HS-5 (cell line): ENCODE data around the gene ADAMTSL3.

Experiments used
- DNase-seq: peaks from one replicate; pipeline ENCODE4 v3.0.0-alpha.2; 2012; ENCODE audit warnings: low read depth

The ADAMTSL3 gene

DNA sequence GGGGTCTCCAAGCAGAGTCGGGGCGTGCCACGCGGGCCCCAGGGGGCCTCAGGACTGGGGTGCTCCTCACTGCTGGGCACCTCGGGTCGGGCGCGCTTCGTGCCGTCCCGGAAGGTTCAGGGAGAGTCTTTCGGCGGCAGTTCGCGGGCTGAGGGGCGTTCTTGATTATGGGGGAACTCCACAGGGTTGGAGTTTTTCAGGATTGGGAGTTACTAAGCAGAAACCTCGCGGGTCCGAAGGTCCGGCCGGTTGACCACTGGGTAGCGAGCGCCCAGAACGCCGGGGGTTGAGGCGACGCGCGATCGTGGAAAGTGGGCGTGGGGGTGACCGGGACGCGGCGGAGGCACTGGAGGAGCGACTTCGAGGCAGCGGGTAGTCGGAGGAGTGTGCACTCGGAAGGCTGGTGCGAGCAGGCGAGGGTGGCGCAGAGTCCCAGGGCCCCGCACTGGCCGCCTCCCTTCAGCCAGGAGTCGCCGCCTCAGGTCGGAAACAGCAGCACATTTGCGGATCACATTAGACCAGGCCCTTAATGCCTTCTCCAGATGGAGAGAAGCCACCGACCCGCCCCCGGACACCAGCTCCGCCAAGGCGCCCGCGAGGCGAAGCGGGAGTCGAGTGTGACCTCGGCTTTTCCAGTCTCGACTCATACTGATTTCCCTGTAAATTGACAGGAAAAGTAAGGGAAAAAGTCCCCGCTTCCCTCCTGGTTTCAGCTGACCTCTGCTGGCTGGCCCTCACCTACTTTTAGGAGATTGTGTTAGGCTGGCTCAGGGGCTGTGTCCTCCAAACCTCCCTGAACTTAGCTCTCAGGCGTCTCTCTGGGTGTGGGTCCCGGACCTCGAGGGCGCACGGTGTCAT is 685 bp downstream of the ADAMTSL3 start:
- DNase-seq: no peak

DNA sequence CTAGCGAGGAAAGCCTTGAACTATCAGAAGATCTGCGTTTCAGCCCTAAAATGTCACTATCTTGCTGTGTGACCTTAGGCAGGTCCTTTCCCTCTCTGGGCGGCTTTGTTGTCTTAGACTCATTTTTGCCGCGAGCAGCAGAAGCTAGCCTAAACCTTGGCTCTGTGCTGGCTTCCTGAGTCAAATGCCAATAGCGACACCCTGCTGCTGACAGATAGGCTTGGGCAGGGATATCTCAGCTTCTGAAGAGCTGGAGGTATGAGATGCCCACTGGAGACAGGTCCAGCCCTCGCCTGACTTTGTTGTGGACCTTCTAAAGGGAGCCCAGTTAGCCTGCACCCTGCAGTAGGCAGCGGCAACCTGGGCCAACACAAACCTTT is 1.3 kb downstream of the ADAMTSL3 start:
- no peak for DNase-seq

DNA sequence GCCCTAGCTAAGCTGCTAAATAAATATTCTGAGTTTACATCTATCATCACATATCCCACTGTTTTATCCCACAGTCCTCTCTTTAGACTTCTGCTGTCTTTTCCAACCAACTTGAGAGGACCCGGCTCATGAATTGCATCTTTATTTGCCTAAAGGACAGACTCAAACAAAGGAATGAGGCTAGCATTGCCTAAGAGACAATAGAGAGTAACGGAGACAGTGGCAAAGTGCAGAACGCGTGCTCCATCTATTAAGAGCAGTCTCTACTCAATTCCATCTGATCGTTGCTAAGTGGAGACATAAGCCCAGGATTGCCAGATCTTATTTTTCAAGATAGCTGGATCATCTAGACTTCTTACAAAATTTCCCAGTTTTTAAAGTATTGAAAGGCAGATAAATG is 2.3 kb downstream of the ADAMTSL3 start:
- no peak for DNase-seq

DNA sequence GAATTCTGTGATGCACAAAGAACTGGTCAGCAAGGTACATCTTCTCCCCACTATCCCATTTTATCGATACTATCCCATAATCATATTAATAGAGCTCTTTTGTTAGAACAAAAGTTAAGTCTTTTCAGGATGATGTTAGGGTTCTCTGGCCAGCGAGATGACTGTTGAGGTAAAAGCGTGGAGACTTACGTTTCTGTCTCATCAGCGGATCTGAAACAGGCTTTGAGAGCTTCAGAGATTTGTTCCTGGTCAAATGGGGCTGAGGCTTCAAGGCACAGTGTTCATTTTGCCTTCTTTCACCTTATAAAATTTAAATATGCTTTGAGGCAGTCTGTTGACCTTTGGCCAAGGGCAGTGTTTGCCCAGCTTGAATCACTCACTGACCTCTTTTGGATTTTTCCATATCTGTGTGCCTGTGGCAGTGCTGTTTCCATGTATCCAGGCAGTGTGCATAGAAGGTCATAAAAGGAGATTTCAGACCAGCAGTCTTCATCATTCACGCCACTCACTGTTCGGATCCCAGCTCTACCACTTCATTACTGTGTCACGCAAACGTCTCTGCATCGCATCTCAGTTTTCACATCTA is 3.1 kb downstream of the ADAMTSL3 start:
- no peak for DNase-seq

DNA sequence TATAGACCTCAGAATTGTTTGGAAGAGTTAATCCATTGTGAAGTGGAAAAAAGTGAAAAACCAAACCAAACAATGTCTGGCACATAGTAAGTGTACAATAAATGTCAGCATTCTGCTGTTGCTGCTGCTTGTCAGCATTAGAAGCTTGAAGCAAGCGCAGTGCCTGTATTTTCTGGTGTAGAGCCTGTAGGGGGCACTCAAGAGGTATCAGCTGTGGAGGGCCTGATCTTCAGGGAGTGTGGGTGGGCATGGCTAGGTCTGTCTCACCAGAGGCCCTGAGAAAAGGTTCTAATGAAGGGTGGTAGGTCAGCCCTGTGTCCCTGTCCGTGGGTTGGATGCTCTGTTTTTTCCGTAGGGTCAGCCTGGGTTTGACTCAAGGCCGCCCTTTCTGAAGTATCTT is 3.6 kb downstream of the ADAMTSL3 start:
- no peak for DNase-seq

DNA sequence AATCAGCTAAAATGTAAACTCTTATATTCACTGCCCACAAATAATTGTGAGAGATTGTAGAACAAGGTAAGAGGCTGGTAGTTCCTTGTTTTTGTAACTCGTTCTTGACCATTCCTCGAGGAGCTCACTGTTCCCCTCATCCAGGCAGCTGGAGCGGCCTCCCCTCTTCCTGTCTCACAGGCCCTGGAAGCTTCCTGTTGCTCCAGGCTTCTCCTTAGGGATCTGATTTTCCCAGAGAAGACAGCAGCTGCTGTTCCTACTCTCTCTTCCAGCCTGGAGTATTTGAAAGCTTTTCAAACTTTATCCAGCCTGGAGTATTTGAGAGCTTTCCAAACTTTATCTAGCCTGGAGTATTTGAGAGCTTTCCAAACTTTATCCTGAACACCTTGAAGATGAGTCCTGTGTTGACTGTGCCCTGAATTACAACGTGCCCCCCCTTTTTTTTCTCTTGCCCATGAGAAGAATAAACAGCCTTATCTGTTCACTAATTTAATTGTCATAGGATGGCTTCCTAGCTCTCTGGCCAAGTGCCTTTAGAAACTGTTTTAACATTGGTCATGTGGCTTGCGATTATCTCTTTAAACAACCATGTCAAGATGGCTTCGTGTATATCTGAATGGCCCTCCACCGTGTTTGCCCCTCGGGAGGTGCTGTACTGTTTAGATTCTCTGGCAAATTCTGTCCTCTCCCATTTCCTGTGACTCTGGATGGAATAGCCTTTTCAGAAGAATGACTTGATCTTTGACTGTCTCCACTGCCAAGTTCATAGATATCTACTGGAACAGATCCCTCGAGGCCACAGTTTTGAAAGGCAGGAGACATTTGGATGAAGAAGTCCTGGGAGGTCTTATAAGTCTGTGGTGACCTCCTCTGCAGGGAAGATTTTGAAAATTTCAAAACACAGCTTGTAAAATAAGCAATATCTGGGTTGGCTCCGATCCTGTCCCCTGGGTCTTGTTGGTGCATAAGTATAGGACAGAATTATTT is 4.8 kb downstream of the ADAMTSL3 start:
- no peak for DNase-seq

DNA sequence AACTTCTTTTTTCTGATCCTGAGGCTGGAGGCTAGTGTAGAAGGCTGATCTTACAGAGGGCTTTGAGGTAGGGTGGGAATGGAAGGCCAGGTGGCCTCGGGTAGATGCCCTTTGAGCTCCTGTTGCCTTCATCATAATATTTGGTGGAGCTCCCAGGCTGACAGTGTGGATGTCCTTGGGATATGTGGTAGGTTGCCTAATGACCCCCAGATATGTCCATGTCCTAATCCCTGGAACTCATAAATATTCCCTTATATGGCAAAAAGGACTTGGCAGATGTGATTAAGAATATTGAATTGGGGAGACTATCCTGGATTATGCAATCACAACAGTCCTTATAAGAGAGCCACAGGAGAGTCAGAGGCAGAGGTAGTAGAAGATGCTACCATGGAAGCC is 5.5 kb downstream of the ADAMTSL3 start:
- no peak for DNase-seq

DNA sequence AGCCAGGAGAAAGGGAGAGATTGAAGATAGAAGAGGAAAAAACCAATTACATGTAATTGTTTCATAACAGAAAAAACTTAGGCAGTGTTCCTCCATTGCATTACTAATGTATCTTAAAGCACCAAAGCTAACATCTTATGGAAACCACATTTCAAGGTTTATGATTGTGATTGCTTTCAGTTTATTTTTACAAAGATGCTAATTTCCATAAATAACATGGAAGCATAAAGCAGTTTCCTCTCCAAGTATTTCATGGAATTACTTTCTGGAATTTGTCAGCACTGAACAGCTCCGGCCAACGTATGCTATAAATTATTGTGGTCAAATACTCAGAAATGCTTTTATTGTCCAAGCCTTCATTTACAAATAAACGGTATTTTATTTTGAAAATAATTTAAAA is 11.6 kb downstream of the ADAMTSL3 start:
- no peak for DNase-seq

DNA sequence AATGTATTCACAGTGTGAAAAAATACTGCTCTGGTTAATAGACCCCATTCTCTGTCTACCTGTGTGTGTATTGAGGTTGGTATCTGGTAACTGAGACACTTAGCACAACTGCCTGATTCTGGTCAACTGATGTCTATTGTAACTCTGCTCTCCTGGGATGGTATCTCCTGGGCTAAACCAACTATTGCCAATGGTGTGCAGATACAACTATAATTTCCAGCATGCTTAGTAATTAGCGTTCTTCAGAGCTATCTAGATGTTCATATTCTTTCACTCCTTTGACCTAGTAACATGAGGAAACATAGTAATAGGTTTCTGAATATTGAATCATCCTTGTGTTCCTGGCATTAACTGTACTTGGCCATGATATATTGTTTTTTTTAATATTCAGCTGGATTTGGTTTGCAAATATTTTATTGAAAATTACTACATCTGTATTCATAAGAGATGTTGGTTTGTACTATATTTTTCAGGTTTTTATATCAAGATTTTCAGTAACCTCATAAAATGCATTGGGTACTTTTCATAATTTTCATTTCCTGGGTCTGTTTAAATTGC is 16.8 kb downstream of the ADAMTSL3 start:
- DNase-seq: no peak

DNA sequence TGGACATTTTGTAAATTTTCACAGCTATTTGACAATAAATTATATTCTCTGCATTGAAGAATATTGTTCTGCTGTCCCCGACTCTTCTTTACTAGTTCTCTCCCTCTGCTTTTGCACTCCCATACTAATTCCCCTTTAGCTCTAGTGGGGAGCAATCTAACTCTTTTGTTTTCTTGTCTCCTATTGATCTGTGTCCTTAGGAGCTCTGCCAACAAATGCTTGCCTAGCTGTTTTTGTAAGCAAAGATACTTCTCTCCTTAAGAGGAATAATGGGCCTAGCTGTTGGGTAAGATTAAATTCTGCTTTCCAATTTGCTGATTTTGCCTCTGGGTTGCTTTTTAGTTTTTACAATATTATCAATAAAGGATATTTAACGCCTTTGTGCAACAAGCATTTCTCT is 17.7 kb downstream of the ADAMTSL3 start:
- no peak for DNase-seq

DNA sequence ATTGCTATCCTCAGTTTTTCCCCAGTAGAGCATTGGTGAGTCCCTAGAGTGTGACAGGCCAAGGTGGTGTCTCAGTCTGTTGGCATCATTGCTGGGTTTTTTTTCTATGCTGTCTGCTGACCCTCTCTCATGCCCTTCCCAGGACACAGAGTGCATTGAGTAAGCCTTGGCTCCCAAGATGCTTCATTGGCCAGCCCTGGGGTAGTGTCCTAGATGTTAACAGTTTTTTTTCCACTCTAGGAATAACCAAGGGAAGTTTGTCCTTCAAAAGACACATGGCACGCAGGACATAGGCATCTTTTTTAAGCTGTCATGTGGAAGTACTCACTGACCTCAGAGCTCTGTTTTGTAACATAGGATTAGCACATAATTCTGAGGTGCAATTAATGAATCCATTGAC is 19.5 kb downstream of the ADAMTSL3 start:
- DNase-seq: no peak

DNA sequence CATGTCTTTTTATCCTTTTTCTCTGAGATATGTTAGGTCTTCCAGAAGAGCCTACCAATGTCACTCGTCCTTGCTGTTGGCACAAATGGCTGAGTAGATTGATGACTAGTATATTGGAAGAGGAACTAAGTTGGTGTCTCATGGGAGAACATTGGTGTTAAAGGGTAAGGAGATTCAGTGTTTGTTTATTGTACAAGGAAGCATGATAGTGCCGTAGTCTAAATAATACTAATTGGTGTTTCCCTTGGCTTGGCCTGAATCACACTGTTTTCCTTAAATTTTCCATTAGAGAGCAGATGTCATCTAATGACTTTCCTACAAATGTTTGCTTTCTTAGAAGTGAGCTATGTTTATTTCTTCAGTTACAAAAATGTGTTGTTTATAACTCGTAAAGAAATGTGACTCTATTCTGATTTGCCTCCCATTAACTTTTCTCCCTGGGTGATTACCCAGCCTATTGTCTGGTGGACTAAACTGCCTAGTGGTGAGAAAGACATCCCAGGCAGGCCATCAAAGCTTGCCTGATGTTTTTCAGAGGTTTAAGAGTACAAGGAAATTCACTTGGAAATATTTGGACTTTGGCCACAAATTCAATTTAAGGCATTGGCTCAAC is 28.7 kb downstream of the ADAMTSL3 start:
- DNase-seq: no peak

DNA sequence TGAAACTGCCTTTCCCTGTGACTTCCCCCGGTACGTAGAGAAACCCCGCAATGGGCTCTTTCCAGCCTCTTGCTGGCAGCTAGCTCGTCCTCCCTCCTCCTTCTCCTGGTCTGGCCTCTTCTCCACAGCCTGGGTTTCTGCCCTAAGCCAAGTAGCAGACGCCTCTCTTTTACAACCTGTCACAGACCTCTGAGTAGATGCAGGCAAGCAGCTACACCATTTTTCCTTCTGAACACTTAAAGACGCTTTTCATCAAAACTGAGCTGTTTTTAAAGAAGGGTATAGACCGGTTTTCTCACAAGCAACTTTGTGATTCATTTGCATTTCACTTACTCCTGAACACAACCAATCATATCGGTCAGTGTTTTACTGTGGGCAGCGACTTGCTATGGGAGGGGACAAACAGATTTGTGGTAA is 32.0 kb downstream of the ADAMTSL3 start:
- DNase-seq: no peak

DNA sequence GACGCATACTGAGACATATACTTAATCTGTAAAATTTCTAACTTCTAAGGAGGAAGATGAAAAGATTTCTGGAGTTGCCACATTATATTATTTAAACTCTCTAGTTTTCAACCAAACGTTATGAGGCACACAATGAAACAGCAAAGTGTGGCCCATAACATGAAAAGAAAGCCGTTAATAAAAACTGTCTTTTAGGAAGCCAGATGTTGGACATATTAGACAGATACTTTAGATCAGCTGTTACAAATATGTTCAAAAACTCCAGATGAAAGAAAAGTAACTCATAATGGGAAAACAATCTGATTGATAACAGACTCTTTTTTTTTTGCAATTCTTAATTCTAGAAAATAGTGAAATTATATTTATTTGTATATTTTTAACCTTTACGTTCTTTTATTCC is 34.3 kb downstream of the ADAMTSL3 start:
- no peak for DNase-seq

DNA sequence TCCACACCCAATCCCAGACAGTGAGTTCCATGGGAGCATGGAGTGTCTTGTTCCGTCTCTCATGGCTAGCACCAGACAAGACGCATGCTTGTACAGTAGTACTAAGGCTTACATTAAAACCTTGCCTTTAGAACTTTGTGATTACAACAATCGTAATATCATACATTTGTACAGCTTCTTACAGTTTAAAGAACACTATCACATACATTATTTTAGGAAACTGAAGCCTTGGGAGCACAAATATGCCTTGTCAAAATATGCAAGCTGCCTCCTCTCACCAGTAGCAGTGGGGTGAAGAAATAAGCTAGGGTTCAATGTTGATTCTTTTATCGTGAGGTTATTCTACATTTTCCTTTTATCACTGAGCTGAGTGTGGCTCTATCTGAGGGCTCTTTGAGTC is 36.8 kb downstream of the ADAMTSL3 start:
- DNase-seq: no peak

DNA sequence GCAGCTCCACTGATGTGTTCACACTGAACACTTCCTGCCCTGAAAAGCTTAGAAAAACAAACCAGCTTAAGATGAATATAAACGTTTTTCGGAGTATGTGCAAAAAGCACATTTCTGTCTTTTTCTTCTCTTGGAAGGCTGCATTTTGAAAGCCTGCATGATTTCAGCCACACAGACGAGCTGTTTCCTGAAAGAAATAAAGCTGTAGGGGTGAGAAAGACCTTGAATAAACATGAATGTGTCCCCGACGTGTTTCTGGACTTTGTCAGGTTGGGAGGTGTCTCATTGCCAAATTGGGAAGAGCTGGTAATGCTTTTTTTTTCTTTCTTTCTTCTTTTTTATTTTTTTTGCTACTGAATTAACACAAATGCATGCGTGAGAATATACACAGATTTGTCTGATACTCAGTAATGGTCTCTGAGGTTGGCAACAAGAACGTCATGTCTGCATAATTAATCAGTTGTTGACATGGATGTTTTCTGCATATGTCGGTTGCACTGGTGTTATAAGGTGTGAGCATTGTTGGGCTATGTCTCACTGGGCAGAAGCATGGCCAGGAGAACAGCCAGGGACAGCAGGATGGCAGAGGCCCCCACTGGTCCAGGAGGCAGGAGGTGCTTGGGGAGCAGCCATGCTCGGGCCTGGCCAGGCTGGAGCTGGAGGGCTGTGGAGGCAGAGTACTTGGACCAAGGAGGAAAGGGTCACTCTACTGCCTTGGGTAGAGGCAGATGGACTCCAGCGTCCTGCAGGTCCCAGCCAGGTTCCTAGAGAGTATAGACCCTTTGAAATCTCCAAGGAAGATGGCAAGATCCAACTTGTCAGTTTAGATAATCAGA is 39.0 kb downstream of the ADAMTSL3 start:
- DNase-seq: no peak

DNA sequence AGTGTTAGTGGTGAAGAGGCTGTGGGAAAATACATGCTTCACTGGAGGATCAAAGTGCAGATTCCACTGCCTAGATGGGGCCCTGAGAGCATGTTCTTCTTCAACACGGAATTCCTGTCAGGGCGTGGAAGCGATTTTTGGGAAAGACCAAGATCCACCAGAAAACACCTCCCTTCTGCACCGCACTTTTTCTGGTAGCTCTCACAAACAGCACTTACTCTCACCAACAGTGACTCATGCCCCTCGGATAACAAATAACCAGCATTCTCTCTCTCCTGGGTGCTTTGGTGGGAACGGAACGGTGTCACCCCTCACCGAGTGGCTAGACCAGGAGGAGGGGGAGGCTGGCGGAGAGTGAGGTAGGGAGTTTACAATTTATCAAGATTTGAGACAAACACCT is 40.1 kb downstream of the ADAMTSL3 start:
- DNase-seq: no peak

DNA sequence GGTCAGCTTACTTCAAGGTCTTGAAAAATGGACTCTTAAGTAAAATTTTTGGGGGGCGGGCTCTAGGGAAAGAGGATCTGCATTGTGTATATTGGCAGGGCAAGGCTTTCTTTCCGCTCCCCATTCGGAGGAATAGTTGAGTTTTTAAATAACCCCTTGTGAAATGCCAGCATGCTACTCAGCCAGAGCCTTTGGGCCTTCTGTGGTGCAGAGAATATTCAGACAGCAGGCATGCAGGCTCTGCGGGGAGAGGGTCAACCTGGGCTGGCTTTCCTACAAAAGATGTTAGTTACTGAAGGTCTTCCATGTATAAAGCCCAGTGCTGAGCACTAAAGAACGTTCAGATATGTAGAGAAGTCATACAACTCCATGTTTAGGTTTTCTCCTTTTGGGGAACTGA is 40.6 kb downstream of the ADAMTSL3 start:
- no peak for DNase-seq

DNA sequence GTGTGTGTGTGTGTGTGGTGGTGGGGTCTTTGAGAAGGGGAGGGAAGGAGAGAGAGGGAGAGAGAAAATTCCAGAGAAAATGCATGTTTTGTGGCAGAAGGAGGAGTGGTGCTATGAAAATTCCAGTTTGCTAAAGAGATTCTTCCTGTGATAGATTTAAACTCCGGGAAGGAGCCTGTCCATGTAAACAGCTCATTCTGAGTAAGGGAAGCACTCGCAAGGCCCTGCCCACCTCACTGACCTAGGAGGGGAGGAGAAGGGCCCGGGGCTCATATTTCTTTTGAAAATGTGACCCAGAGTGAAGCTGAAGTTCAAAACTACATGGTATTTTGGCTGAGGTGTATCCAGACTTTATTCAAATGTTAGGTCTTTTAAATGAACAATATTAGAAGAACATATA is 41.3 kb downstream of the ADAMTSL3 start:
- no peak for DNase-seq

DNA sequence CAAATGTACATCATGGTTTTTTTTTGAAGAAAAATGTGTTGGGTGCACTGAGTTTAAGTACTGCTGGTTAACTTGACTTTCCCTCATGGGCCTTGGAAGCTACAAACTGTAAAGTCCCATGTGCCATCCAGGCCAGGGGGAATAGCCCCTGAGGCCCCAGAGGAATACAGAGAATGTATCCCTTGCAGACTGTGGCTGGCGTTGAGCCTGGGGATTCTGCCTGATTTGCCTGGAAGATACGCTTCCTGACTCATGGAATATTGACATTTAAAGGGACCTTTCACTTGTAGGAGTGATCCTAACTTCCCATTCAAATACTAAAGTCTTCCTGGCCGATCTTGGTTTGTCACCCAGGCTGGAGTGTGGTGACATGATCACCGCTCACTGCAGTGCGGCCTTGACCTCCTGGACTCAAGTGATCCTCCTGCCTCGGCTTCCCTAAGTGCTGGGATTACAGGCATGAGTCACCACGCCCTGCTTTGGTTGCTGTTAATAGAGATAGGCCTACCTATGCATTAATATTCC is 42.0 kb downstream of the ADAMTSL3 start:
- DNase-seq: no peak

DNA sequence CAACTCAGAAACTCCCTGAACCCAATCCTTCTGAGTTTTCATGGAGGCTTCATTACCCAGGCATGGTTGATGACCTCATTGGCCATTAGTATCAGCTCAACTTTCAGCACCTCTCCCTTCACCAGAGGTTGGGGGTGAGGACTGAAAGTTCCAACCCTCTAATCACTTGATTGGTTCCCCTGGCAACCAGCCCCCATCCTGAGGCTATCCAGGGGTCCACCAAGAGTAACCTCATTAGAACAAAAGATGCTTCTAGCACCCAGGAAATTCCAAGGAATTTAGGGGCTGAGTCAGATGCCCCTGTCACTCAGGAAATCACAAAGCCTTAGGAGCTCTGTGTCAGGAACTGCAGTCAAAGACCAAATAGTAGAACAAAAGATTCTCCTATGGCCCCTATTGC is 43.8 kb downstream of the ADAMTSL3 start:
- DNase-seq: no peak
